Measurements from ENCODE around the gene MSH6. TPM values are rescaled to one million over a fixed set of nuclear protein-coding genes. Genes with fewer than 3 reads are reported as not detected.

Gene MSH6
- total RNA-seq, 1 donor = 35.8 TPM

DNA sequence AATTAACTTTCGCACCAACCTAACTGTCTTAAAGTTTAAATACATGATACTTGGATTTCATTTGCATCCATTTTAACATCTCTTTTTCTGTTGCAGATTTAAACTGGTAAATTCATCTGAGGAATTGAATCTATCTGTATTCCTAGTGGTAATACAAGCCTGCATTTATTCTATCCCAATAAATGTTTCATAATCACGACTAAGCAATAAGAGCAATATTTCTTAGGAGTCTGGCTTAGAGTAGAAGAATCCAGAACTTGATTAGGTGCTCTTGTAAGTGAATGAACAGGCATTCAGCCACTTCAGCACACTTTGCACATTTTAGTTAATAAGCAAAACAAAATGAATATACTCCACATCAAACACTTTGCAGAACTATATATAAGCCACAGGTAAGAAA, 27.0 kb downstream of the MSH6 start:
- Histone ChIP-seq H3K27ac (ENCODE audit: low read depth, low read length) (no peak overlapping the region), H3K4me2 (ENCODE audit: insufficient read depth, low read length) (no peak overlapping the region), H3K79me2 (ENCODE audit: insufficient read depth, low read length) (peaks cover 2% of the 10 kb centered on the region), H4K20me1 (ENCODE audit: insufficient read depth, low read length) (no peaks in the 10 kb centered on the region), H3K4me3 (ENCODE audit: insufficient read depth, low read length) (no peak overlapping the region), H3K4me1 (ENCODE audit: insufficient read depth, low read length) (peaks cover 9% of the 10 kb centered on the region), H3K36me3 (ENCODE audit: insufficient read depth, low read length) (peaks cover 46% of the 10 kb centered on the region), H3K27me3 (ENCODE audit: insufficient read depth, low read length) (no peaks in the 10 kb centered on the region), H3K9me3 (ENCODE audit: low read depth, low read length) (no peaks in the 10 kb centered on the region), H2AFZ (ENCODE audit: low read length) (no peak overlapping the region)
- TF ChIP-seq, protein P1, sequence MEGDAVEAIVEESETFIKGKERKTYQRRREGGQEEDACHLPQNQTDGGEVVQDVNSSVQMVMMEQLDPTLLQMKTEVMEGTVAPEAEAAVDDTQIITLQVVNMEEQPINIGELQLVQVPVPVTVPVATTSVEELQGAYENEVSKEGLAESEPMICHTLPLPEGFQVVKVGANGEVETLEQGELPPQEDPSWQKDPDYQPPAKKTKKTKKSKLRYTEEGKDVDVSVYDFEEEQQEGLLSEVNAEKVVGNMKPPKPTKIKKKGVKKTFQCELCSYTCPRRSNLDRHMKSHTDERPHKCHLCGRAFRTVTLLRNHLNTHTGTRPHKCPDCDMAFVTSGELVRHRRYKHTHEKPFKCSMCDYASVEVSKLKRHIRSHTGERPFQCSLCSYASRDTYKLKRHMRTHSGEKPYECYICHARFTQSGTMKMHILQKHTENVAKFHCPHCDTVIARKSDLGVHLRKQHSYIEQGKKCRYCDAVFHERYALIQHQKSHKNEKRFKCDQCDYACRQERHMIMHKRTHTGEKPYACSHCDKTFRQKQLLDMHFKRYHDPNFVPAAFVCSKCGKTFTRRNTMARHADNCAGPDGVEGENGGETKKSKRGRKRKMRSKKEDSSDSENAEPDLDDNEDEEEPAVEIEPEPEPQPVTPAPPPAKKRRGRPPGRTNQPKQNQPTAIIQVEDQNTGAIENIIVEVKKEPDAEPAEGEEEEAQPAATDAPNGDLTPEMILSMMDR (IDR thresholded peaks at IDR 0.05; ENCODE audit: extremely low read depth, low read depth, low read length) = no peak
- no peak for DNase-seq (ENCODE audit: insufficient read length, low spot score, missing footprints)

DNA sequence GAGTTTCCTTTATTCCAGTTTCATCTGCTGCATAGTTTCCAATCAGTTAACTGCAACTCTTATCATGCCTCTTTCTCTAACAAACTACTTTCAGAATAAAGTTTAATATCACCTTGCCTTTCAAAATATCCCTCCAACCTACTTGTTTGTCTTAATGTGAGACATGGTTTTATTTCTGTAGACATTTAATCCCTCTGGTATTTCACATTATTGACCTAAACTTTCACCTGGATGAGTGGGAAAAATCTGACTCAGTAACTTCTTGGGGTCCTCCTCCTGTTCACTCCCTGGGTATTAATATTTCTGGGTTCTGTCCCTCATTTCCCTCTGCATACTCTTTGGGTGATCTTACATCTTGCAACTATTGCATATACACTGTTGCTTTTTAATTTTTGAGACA, 27.9 kb downstream of the MSH6 start:
- H3K79me2 ChIP-seq (ENCODE audit: insufficient read depth, low read length) = peaks cover 2% of the 10 kb centered on the region
- TF ChIP-seq, protein P1 (IDR thresholded peaks at IDR 0.05; ENCODE audit: extremely low read depth, low read depth, low read length) = no peak
- H3K27me3 ChIP-seq (ENCODE audit: insufficient read depth, low read length) = no peaks in the 10 kb centered on the region
- H3K4me3 ChIP-seq (ENCODE audit: insufficient read depth, low read length) = no peak overlapping the region
- H3K9me3 ChIP-seq (ENCODE audit: low read depth, low read length) = no peaks in the 10 kb centered on the region
- H4K20me1 ChIP-seq (ENCODE audit: insufficient read depth, low read length) = no peaks in the 10 kb centered on the region
- DNase-seq (ENCODE audit: insufficient read length, low spot score, missing footprints) = no peak
- no peak overlapping the region for H3K4me2 ChIP-seq (ENCODE audit: insufficient read depth, low read length)
- H3K36me3 ChIP-seq (ENCODE audit: insufficient read depth, low read length) = peaks cover 51% of the 10 kb centered on the region
- peaks cover 9% of the 10 kb centered on the region for H3K4me1 ChIP-seq (ENCODE audit: insufficient read depth, low read length)
- H2AFZ ChIP-seq (ENCODE audit: low read length) = no peak overlapping the region
- H3K27ac ChIP-seq (ENCODE audit: low read depth, low read length) = no peak overlapping the region

DNA sequence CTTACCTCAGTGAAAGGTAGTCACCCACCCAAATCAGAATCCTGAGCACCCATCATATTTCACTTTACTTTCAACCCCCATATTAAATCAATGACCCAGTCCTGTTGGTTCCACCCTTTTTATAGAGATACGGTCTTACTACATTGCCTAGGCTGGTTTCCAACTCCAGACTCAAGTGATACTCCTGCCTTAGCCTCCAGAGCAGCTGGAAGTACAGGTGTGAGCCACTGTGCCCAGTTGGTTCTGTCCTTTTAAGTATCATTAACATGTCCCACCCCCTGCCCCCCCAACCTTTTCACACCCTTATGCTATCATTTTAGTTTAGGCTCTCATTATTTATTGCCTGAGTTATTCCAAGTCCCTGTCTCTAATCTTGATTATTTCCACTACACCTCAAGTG, 28.7 kb downstream of the MSH6 start:
- Histone ChIP-seq H3K4me2 (ENCODE audit: insufficient read depth, low read length) (no peak overlapping the region), H3K79me2 (ENCODE audit: insufficient read depth, low read length) (no peaks in the 10 kb centered on the region), H2AFZ (ENCODE audit: low read length) (no peak overlapping the region), H3K36me3 (ENCODE audit: insufficient read depth, low read length) (peaks cover 51% of the 10 kb centered on the region), H3K27me3 (ENCODE audit: insufficient read depth, low read length) (no peaks in the 10 kb centered on the region), H3K9me3 (ENCODE audit: low read depth, low read length) (no peaks in the 10 kb centered on the region), H3K4me3 (ENCODE audit: insufficient read depth, low read length) (no peak overlapping the region), H3K27ac (ENCODE audit: low read depth, low read length) (no peak overlapping the region), H4K20me1 (ENCODE audit: insufficient read depth, low read length) (no peaks in the 10 kb centered on the region), H3K4me1 (ENCODE audit: insufficient read depth, low read length) (peaks cover 9% of the 10 kb centered on the region)
- no peak for DNase-seq (ENCODE audit: insufficient read length, low spot score, missing footprints)
- TF ChIP-seq, protein P1 (IDR thresholded peaks at IDR 0.05; ENCODE audit: extremely low read depth, low read depth, low read length) = no peak

DNA sequence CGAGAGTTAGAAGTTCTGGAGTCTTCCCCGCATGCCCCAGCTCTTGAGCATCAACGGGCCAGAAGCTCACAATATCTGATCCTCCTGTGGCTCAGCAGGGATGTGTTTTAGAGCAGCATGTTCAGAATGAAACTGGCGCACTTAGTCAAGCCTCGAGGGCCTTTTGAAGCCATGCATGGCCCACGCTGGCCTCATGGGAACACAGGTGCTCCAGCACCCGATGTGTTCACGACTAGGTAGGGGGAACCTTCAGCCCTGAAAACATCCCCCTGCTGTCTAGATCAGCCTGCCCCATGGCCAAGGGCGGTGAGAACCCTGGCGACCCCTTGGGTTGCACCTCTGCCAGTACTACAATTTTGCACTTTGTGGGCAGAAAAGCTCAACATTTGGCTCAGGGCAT, 32.8 kb downstream of the MSH6 start:
- Histone ChIP-seq H3K4me2 (ENCODE audit: insufficient read depth, low read length) (no peak overlapping the region), H2AFZ (ENCODE audit: low read length) (no peak overlapping the region), H3K9me3 (ENCODE audit: low read depth, low read length) (no peaks in the 10 kb centered on the region), H3K27ac (ENCODE audit: low read depth, low read length) (no peak overlapping the region), H4K20me1 (ENCODE audit: insufficient read depth, low read length) (no peaks in the 10 kb centered on the region), H3K36me3 (ENCODE audit: insufficient read depth, low read length) (peaks cover 47% of the 10 kb centered on the region), H3K27me3 (ENCODE audit: insufficient read depth, low read length) (no peaks in the 10 kb centered on the region), H3K79me2 (ENCODE audit: insufficient read depth, low read length) (no peaks in the 10 kb centered on the region), H3K4me3 (ENCODE audit: insufficient read depth, low read length) (no peak overlapping the region), H3K4me1 (ENCODE audit: insufficient read depth, low read length) (peaks cover 9% of the 10 kb centered on the region)
- TF ChIP-seq, protein P1 (IDR thresholded peaks at IDR 0.05; ENCODE audit: extremely low read depth, low read depth, low read length) = no peak
- DNase-seq (ENCODE audit: insufficient read length, low spot score, missing footprints) = no peak
